Motor neuron (in vitro differentiated cells): ENCODE data around the gene TMED8. TPM values are rescaled to one million over a fixed set of nuclear protein-coding genes. Genes with fewer than 3 reads are reported as not detected.
A peak's percentile ranks its signal among the peaks of the same experiment; 100 is the strongest.

Experiments
- ATAC-seq, 8 experiments: fragments of 200-7000 bp; cut with Tn5 transposase; replicated peaks in 6 of 8; 2 replicates each; pipeline ENCODE4 v1.8.0; 2021; ENCODE audit warnings: mild to moderate bottlenecking in 8 of 8, moderate library complexity in 8 of 8
- H3K27ac ChIP-seq, 2 donors: fragments of 250-450 bp; sonication (Bioruptor Pico); 2 replicates each; pipeline ENCODE4 v1.9.0; 2021; ENCODE audit warnings: antibody characterized with exemption in 2 of 2, mild to moderate bottlenecking in 2 of 2, moderate library complexity in 1 of 2
- H3K4me1 ChIP-seq, 2 donors: fragments of 250-450 bp; sonication (Bioruptor Pico); replicated peaks in 1 of 2; 2 replicates each; pipeline ENCODE4 v1.6.1; 2021; ENCODE audit warnings: antibody characterized with exemption in 2 of 2, mild to moderate bottlenecking in 2 of 2, moderate library complexity in 1 of 2
- H3K4me3 ChIP-seq, 5 donors: fragments of 250-450 bp; sonication (Bioruptor Pico); 2 replicates each; pipeline ENCODE4 v1.9.0; 2021; ENCODE audit warnings: antibody characterized with exemption in 5 of 5, mild to moderate bottlenecking in 5 of 5, moderate library complexity in 4 of 5
- WGBS, 10 experiments: fragments of 450-650 bp; shearing (Covaris generic); methylation state at CpG; one replicate each; pipeline ENCODE4 v1.0.0; 2022; 5-methylcytosine and 5-hydroxymethylcytosine counted together
- in situ Hi-C, 9 experiments: fragments of 400-800 bp; cut with MboI; loops; one replicate each; pipeline ENCODE4 v1.15.0; 2021; ENCODE audit warnings: low sequenced_read_pairs in 9 of 9, low pct_unique_long_range_greater_than_20kb in 2 of 9; ENCODE audit not compliant: unreplicated experiment in 9 of 9
- total RNA-seq, 8 experiments: library from RNA; unstranded; fragments of 300-600 nt; gene quantifications; 2 replicates each; pipeline versions ENCODE4 v1.2.3 to v1.2.4, GENCODE V29; 2022

TMED8 gene
- total RNA-seq, 8 experiments from 2014 or later, result 14.8 to 24.0 (median 21.8) TPM

- H3K4me1 ChIP-seq, result no peaks in the 10 kb centered on the region
- 50 to 95% (median 71%) methylated on average over 1 to 6 of the region's 6 CpGs; no CpG with 5 or more reads in 1 of the 10 experiments for WGBS, 10 experiments
- no peak overlapping the region for H3K27ac ChIP-seq
- no peak for ATAC-seq
- no peak overlapping the region for H3K4me3 ChIP-seq
- in situ Hi-C loops, result no loop called here
These were observed 23.3 kb upstream of the TMED8 start for GRCh38 chr14:77400216-77400615.

- no peak for ATAC-seq
- no peaks in the 10 kb centered on the region for H3K4me1 ChIP-seq
- in situ Hi-C loops, result no loop called here
- no peak overlapping the region for H3K4me3 ChIP-seq
- 76 to 95% (median 80%) methylated on average over 2 to 4 of the region's 4 CpGs; no CpG with 5 or more reads in 5 of the 10 experiments for WGBS, 10 experiments
- no peak overlapping the region for H3K27ac ChIP-seq
These were observed 13.3 kb upstream of the TMED8 start for GRCh38 chr14:77390188-77390587.

GRCh38 chr14:77378701-77379100, 1.8 kb upstream of the TMED8 start:
- WGBS, 10 experiments, result 68 to 100% (median 93%) methylated on average over 2 to 6 of the region's 6 CpGs
- Histone ChIP-seq H3K4me1 (peaks cover 11 to 14% of the 10 kb centered on the region in 2 donors), H3K4me3 (no peak overlapping the region), H3K27ac (no peak overlapping the region)
- no peak for ATAC-seq
- in situ Hi-C loops, result no loop called here

DNA sequence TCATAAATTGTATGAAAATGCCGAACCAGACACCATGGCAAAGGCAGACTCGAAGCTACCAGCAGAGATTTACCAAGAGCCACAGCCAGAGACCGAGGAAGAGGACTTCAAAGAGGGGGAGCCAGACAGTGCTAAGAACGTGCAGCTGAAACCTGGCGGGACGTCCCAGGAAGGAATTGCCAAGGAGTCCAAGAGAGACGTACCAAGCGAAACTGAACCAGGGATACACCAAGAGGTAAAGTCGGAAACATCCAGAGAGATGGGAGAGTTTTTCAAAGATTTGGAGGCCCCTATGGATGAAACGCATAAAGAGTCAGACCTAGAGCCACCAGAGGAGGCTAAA, 579 bp upstream of the TMED8 start:
- in situ Hi-C loops, result no loop called here
- WGBS, 10 experiments, result 0 to 20% (median 9%) methylated on average over 1 to 8 of the region's 10 CpGs; no CpG with 5 or more reads in 1 of the 10 experiments
- H3K27ac ChIP-seq, result peak overlapping the region; percentile 83
- peak overlapping the region; percentile 84 to 96 (median 91) for H3K4me3 ChIP-seq
- H3K4me1 ChIP-seq, result peaks cover 11 to 16% of the 10 kb centered on the region in 2 donors
- peak in 4 of 8 experiments; percentile 1 to 12 (median 8) for ATAC-seq

DNA sequence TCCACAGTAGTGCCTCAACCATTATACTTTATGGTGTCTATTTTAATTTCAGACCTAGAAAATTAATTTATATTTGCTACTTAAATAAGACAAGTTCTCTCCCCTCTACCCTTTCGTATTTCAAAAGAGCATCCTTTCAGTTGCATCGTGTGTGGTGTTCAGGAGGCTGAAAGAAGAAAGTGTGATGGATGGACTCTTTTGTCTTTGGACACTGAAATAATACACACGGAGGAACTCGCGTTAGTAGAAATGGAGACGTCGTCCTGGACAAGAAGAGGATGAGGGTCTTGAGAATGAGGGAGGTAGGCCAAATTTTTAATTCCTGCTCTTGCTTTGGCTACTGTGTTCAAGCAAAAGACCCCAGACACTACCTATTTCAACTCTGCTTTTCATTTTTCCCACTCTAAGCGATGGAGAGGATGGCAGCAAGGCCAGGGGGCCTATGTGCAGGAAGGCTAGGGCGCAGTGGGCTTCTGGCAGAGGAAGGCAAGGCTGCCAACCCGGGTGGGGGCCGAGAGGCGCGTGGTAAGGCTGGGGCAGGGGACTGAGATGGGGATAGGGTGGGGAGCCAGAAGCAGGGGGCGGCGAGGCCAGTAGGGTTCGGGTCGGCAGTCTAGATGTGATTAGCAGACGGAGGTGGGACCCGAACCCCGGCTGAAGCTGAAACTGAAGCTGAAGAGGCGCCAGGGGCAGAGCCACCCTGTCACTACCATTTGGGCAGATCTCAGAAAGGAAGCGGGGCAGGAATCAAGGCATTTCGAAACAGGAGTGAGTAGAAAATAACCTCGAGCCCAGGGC, 722 bp downstream of the TMED8 start:
- peak overlapping the region; percentile 84 to 96 (median 91) for H3K4me3 ChIP-seq
- peaks cover 11 to 20% of the 10 kb centered on the region in 2 donors for H3K4me1 ChIP-seq
- ATAC-seq, result peak; percentile 21 to 41 (median 30)
- 0 to 51% (median 9%) methylated on average over 1 to 9 of the region's 24 CpGs; no CpG with 5 or more reads in 2 of the 10 experiments for WGBS, 10 experiments
- in situ Hi-C loops, result no loop called here
- peak overlapping the region; percentile 83 for H3K27ac ChIP-seq

GRCh38 chr14:77375164-77375950, 1.5 kb downstream of the TMED8 start:
- ATAC-seq, result no peak
- in situ Hi-C loops, result no loop called here
- H3K4me3 ChIP-seq, result peak overlapping the region; percentile 84 to 96 (median 91)

GRCh38 chr14:77372304-77372841, 4.5 kb downstream of the TMED8 start:
- WGBS, 10 experiments, result 7 to 70% (median 47%) methylated on average over 2 to 4 of the region's 4 CpGs
- Histone ChIP-seq H3K4me1 (peaks cover 7 to 16% of the 10 kb centered on the region in 2 donors), H3K4me3 (no peak overlapping the region), H3K27ac (no peak overlapping the region)
- in situ Hi-C loops, result no loop called here
- no peak for ATAC-seq

More at GRCh38 chr14:77375164-77375950, 1.5 kb downstream of the TMED8 start:
- peaks cover 11 to 20% of the 10 kb centered on the region in 2 donors for H3K4me1 ChIP-seq
- WGBS, 10 experiments, result 70 to 93% (median 88%) methylated on average over 4 to 8 of the region's 9 CpGs
- peak overlapping the region in 1 of 2 donors; percentile 83 for H3K27ac ChIP-seq

DNA sequence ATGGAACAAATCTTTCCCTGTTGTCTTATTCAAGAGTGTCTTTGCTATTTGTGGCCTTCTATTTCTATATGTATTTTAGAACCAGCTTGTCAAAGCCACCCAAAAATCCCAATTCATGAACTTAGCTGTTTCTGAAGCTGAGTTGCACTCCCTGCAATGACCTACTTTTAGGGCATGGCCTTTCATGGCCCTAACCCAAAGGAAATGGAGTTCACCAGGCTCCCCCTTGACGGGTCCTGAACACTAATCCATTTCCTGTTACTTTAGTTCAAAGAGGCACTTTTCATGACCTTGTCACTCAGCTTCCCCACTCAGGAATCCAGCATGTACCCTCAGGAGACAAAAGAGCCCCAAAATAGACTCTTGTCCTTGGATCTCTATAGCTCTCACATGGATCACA, 7.6 kb downstream of the TMED8 start:
- ATAC-seq, result no peak
- Histone ChIP-seq H3K4me3 (no peak overlapping the region), H3K27ac (no peak overlapping the region), H3K4me1 (peaks cover 0 to 6% of the 10 kb centered on the region in 2 donors)
- WGBS, 10 experiments, result 67 to 100% (median 86%) methylated on average over 1 of the region's 1 CpG; no CpG with 5 or more reads in 5 of the 10 experiments
- in situ Hi-C loops, result no loop called here

- Histone ChIP-seq H3K27ac (no peak overlapping the region), H3K4me3 (no peak overlapping the region), H3K4me1 (no peaks in the 10 kb centered on the region)
- 67 to 100% (median 90%) methylated on average over 1 to 3 of the region's 3 CpGs; no CpG with 5 or more reads in 3 of the 10 experiments for WGBS, 10 experiments
- in situ Hi-C loops, result no loop called here
- no peak for ATAC-seq
These were observed 12.7 kb downstream of the TMED8 start for GRCh38 chr14:77364146-77364545.

GRCh38 chr14:77359626-77360025, 17.3 kb downstream of the TMED8 start:
- H3K27ac ChIP-seq, result no peak overlapping the region
- 33 to 100% (median 63%) methylated on average over 1 of the region's 1 CpG; no CpG with 5 or more reads in 5 of the 10 experiments for WGBS, 10 experiments
- H3K4me3 ChIP-seq, result no peak overlapping the region
- ATAC-seq, result no peak
- H3K4me1 ChIP-seq, result peaks cover 0 to 3% of the 10 kb centered on the region in 2 donors
- in situ Hi-C loops, result no loop called here

DNA sequence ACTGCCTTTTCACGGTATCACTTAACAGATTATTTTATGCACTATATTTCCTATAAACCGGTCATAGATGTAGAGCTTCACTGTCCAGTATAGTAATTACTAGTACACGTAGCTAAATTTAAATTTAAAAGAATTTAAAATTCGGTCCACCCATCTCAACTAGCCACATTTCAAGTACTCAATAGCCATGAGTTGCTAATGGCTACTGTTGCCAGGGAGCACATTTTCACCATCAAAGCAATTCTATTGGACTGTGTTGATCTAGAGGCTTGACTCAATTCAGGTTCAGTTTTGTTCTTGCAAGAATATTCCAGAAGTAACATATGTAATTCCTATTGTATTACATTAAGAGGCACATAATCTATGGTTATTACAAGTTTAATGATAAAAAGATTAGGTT, 20.0 kb downstream of the TMED8 start:
- peak in 4 of 8 experiments; percentile 13 to 93 (median 72) for ATAC-seq
- WGBS, 10 experiments, result 53 to 83% (median 70%) methylated on average over 1 to 4 of the region's 4 CpGs; no CpG with 5 or more reads in 1 of the 10 experiments
- Histone ChIP-seq H3K4me1 (peaks cover 0 to 3% of the 10 kb centered on the region in 2 donors), H3K27ac (no peak overlapping the region), H3K4me3 (no peak overlapping the region)
- in situ Hi-C loops, result no loop called here

DNA sequence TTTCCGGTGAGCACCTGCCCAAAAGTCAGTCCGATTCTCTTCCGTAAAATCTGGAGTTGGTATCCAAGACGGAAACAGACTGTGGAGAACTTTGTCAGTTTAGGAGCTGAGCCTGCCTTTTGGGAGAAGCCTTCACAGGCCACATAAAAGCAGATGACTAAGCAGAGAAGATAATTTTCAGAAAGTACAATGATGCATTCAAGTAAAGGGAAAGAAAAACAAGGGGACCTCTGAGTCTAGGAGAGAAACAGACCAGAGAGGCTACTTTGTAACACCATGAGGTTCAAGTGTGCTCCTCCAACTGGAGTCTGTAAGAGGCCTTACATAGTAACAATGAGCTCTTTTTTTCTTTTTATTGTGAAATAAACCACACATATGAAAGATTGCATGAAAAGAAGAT, 21.1 kb downstream of the TMED8 start:
- Histone ChIP-seq H3K4me1 (peaks cover 0 to 3% of the 10 kb centered on the region in 2 donors), H3K27ac (no peak overlapping the region), H3K4me3 (no peak overlapping the region)
- 91 to 100% (median 100%) methylated on average over 1 to 4 of the region's 4 CpGs; no CpG with 5 or more reads in 1 of the 10 experiments for WGBS, 10 experiments
- no peak for ATAC-seq
- in situ Hi-C loops, result no loop called here
